Subcutaneous abdominal adipose tissue (tissue), 5 donors: ENCODE data around the gene DNAH17.

Experiments used
- H3K27ac ChIP-seq: one replicate; pipeline ENCODE4 v1.7.0; 2013; ENCODE audit warnings: low read depth, mild to moderate bottlenecking, inconsistent platforms, low read length, moderate library complexity
- H3K27me3 ChIP-seq, 5 donors: one replicate each; pipeline ENCODE4 v1.7.0; 2013; ENCODE audit warnings: low read length in 5 of 5, inconsistent platforms in 1 of 5; ENCODE audit not compliant: control insufficient read depth in 5 of 5, insufficient read depth in 4 of 5
- H3K36me3 ChIP-seq, 5 donors: one replicate each; pipeline ENCODE4 v1.7.0; 2013; ENCODE audit warnings: low read length in 5 of 5; ENCODE audit not compliant: control insufficient read depth in 5 of 5, insufficient read depth in 5 of 5
- H3K4me1 ChIP-seq, 5 donors: one replicate each; pipeline ENCODE4 v1.7.0; 2013; ENCODE audit warnings: low read length in 5 of 5, mild to moderate bottlenecking in 3 of 5, moderate library complexity in 1 of 5; ENCODE audit not compliant: control insufficient read depth in 5 of 5, insufficient read depth in 5 of 5
- H3K4me3 ChIP-seq, 5 donors: one replicate each; pipeline ENCODE4 v1.7.0; 2013; ENCODE audit warnings: low read length in 5 of 5, low read depth in 1 of 5
- H3K9ac ChIP-seq, 5 donors: one replicate each; pipeline ENCODE4 v1.7.0; 2013; ENCODE audit warnings: low read length in 5 of 5, mild to moderate bottlenecking in 4 of 5, moderate library complexity in 3 of 5
- H3K9me3 ChIP-seq, 5 donors: one replicate each; pipeline ENCODE4 v1.7.0; 2013; ENCODE audit warnings: low read length in 5 of 5; ENCODE audit not compliant: control insufficient read depth in 5 of 5
- donor health status: healthy.
- donor health status: healthy.
- donor health status: healthy.
- donor health status: healthy.
- donor health status: healthy.

DNAH17 gene

DNA sequence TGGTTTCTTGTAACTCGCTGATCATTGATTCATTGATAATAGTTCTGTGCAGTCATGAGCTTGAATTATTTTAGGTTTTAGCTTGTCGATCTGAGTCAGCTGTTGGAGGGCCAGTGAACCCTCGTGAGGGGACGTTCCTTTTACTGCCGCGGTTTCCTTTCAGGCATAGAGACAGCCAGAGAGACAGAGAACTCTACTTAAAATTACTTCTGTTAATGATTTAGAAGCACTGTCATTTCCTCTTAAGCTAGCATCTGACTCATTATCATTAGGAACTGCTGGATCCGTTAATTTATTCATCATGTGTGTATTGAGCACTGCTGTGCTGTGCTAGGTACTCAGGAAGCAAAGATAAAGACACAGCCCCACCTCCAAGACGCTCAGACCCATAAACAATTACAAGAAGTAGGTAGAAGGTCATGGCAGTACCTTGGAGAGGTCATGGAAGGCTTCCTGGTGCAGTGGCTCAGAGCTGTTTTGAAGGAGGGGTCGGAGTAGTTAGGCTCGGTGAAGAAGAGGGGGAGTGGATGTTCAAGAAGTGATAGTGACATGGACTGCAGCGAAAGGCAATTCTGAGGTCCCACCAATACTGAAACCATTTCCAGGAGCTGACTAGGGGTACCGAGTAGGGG, 195.5 kb downstream of the DNAH17 start:
- no peaks in the 10 kb centered on the region for H3K36me3 ChIP-seq
- H3K9ac ChIP-seq = peak overlapping the region in 3 of 5 donors; percentile 27 to 81 (median 65)
- H3K4me3 ChIP-seq = peak overlapping the region in 2 of 5 donors; percentile 10 to 23
- peaks cover 0 to 3% (median 0%) of the 10 kb centered on the region in 5 donors for H3K27me3 ChIP-seq
- H3K4me1 ChIP-seq = peaks cover 14 to 82% (median 78%) of the 10 kb centered on the region in 5 donors
- no peaks in the 10 kb centered on the region for H3K9me3 ChIP-seq
- H3K27ac ChIP-seq = peak overlapping the region; percentile 99

- Histone ChIP-seq H3K9ac (peak overlapping the region in 2 of 5 donors; percentile 33 to 100), H3K36me3 (no peaks in the 10 kb centered on the region), H3K4me3 (no peak overlapping the region), H3K4me1 (peaks cover 16 to 77% (median 74%) of the 10 kb centered on the region in 5 donors), H3K27ac (peak overlapping the region; percentile 99), H3K9me3 (no peaks in the 10 kb centered on the region), H3K27me3 (peaks cover 0 to 3% (median 0%) of the 10 kb centered on the region in 5 donors)
These were observed 196.8 kb downstream of the DNAH17 start for GRCh38 chr17:78380370-78380769.

DNA sequence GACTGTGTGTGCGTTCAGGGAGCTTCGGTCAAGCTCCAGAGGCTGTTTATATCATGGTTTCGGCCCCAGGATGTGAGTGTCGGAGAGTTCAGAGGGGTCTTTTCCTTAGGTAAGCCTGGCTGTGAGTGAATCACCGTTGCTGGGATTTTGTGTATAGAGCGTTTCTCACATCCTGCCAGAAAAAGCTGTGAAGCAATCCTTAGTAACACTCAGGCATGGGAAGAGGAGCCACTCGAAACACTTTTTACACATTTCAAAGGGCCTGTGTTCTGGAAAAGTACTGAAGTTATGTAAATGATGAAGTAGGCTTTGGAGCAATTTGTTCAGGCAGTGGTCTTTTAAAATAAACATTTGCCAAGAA, 198.1 kb downstream of the DNAH17 start:
- Histone ChIP-seq H3K36me3 (no peaks in the 10 kb centered on the region), H3K27me3 (peaks cover 0 to 3% (median 0%) of the 10 kb centered on the region in 5 donors), H3K27ac (peak overlapping the region; percentile 99), H3K4me1 (peaks cover 9 to 75% (median 70%) of the 10 kb centered on the region in 5 donors), H3K9ac (peak overlapping the region; percentile 96 to 100 (median 99)), H3K9me3 (no peaks in the 10 kb centered on the region), H3K4me3 (peak overlapping the region; percentile 83 to 92 (median 88))

DNA sequence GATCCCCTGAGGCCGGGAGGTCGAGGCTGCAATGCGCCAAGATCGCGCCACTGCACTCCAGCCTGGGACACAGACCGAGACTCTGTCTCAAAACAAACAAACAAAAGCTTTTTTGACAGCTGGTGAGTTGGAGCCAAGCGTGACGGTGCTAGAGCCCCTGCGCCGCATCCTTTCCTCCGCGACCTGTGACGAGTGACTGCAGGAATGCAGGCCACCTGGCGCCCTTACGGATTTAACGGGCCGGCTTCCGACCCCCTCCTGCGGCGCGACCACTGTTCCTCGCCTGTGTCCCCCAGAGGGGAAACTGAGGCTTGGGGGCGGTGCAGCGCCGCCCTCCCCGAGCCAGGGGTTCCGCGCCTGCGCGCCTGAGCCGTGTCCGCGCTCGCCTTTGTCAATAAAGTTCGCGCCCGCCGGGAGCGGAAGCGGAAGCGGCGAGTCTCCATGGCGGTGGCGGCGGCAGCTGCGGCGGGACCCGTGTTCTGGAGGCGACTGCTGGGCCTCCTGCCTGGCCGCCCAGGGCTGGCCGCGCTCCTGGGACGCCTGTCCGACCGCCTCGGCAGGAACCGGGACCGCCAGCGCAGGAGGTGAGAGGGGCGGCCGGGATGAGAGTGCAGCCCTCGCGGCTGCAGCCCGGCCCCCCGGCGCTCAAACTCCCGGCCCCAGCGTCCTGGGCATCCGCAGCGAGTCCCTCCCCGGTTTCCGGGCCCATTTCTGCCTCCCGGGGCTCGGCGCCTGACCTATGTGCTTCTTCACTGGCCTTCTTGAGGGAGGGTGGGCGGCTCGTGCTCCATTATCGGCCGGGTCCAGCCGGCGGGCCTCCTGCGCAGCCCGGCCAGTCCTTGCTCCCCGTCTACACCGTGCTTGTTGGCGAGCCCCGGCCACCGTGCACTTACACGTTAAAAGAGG, 198.7 kb downstream of the DNAH17 start, which contains the start of gene PGS1:
Gene PGS1, plus strand, starts transcription at position 425 of the 906 bp plus-strand sequence. Its CDS starts 17 bp downstream, at position 442.
- H3K27ac ChIP-seq = peak within 1 kb of the TSS; percentile 99
- no peaks in the 10 kb centered on the region for H3K9me3 ChIP-seq
- peak within 1 kb of the TSS; percentile 96 to 100 (median 99) for H3K9ac ChIP-seq
- peak within 1 kb of the TSS; percentile 83 to 92 (median 88) for H3K4me3 ChIP-seq
- H3K36me3 ChIP-seq = no peaks in the 10 kb centered on the region
- H3K4me1 ChIP-seq = peaks cover 8 to 72% (median 63%) of the 10 kb centered on the region in 5 donors
- peaks cover 0 to 3% (median 0%) of the 10 kb centered on the region in 5 donors for H3K27me3 ChIP-seq

GRCh38 chr17:78377858-78378224, 199.4 kb downstream of the DNAH17 start:
- H3K36me3 ChIP-seq = no peaks in the 10 kb centered on the region
- peaks cover 8 to 69% (median 57%) of the 10 kb centered on the region in 5 donors for H3K4me1 ChIP-seq
- H3K9me3 ChIP-seq = no peaks in the 10 kb centered on the region
- peak overlapping the region; percentile 99 for H3K27ac ChIP-seq
- peaks cover 0 to 3% (median 0%) of the 10 kb centered on the region in 5 donors for H3K27me3 ChIP-seq
- H3K4me3 ChIP-seq = peak overlapping the region; percentile 58 to 92 (median 88)
- H3K9ac ChIP-seq = peak overlapping the region in 4 of 5 donors; percentile 96 to 100 (median 98)

DNA sequence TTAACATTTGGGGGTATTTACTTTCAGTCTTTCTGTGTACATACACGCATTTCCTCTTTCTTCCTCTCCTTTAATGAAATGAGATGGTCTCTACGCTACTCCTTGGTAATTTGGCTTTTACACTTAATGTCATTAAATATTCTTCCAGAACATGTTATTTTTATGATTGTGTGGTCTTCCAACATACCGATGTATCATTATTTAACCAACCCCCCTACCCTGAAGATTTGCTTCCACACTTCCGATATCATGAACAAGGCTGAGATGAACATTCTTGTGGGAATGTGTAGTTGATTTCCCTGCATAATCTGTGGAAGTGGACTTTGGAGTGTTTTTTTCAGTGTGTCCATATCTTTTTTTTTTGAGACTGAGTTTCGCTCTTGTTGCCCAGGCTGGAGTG, 201.0 kb downstream of the DNAH17 start:
- Histone ChIP-seq H3K36me3 (no peaks in the 10 kb centered on the region), H3K4me1 (peaks cover 8 to 63% (median 45%) of the 10 kb centered on the region in 5 donors), H3K27ac (peak overlapping the region; percentile 67)

GRCh38 chr17:78375401-78376151, 201.6 kb downstream of the DNAH17 start:
- H3K27me3 ChIP-seq = peaks cover 0 to 3% (median 0%) of the 10 kb centered on the region in 5 donors
- H3K9ac ChIP-seq = peak overlapping the region in 3 of 5 donors; percentile 4 to 49 (median 17)
- peak overlapping the region in 1 of 5 donors; percentile 8 for H3K4me3 ChIP-seq
- peak overlapping the region; percentile 72 for H3K27ac ChIP-seq
- no peaks in the 10 kb centered on the region for H3K36me3 ChIP-seq
- H3K4me1 ChIP-seq = peaks cover 8 to 57% (median 40%) of the 10 kb centered on the region in 5 donors
- H3K9me3 ChIP-seq = no peaks in the 10 kb centered on the region

More for the DNA sequence above, 201.0 kb downstream of the DNAH17 start:
- Histone ChIP-seq H3K9ac (no peak overlapping the region), H3K4me3 (no peak overlapping the region), H3K9me3 (no peaks in the 10 kb centered on the region), H3K27me3 (peaks cover 0 to 3% (median 0%) of the 10 kb centered on the region in 5 donors)

DNA sequence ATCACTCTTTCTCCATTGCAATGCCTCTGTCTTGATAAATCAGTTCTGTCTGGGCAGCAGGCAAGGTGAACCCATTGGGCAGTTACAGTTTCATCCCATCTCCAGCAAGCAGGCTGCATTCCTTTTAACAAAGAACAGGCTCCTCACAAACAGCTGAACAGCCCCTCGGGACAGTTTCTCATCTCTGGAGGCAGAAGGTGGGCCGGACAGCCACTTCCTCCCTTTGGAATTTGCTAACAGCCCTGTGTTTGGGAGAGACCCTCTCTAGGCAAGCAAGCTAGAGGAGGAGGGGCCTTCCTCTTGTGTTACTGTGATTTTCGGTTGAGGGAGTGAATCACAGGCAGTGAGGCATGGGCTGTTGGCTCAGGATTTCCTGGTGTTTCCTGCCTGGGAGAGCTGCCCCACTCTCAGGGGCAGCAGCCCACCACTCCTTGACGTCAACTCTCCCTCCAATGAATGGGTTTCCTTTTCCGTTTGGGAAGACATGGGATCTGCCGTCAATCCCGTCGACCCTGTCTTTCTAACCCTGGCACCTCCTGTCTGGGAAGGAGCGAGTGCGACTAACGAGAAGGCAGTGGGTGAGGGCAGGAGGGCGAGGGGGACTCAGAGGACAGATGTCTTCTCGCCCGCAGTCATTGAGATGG, 202.4 kb downstream of the DNAH17 start:
- peak overlapping the region; percentile 72 for H3K27ac ChIP-seq
- peak overlapping the region in 3 of 5 donors; percentile 4 to 49 (median 17) for H3K9ac ChIP-seq
- H3K9me3 ChIP-seq = no peaks in the 10 kb centered on the region
- no peak overlapping the region for H3K4me3 ChIP-seq
- peaks cover 8 to 51% (median 33%) of the 10 kb centered on the region in 5 donors for H3K4me1 ChIP-seq
- H3K27me3 ChIP-seq = peaks cover 0 to 3% (median 0%) of the 10 kb centered on the region in 5 donors
- no peaks in the 10 kb centered on the region for H3K36me3 ChIP-seq

GRCh38 chr17:78374189-78374588, 203.0 kb downstream of the DNAH17 start:
- Histone ChIP-seq H3K27ac (no peak overlapping the region), H3K9me3 (no peaks in the 10 kb centered on the region), H3K27me3 (peaks cover 0 to 2% (median 0%) of the 10 kb centered on the region in 5 donors), H3K4me1 (peaks cover 7 to 47% (median 27%) of the 10 kb centered on the region in 5 donors), H3K36me3 (no peaks in the 10 kb centered on the region), H3K4me3 (no peak overlapping the region), H3K9ac (no peak overlapping the region)
